Activated naive CD4-positive, alpha-beta T cell treated with anti-CD3 and anti-CD28 coated beads, Interleukin-2, amount 50 U/mL, for 24 hours (primary cell): ENCODE measurements around the gene HOXD9.

Source experiments
- H3K27ac Mint-ChIP-seq: one replicate; pipeline ENCODE4 v1.8.0; 2021; ENCODE audit warnings: mild to moderate bottlenecking, mixed read lengths
- H3K27me3 Mint-ChIP-seq: one replicate; pipeline ENCODE4 v1.8.0; 2021; ENCODE audit warnings: mixed read lengths
- H3K36me3 Mint-ChIP-seq: one replicate; pipeline ENCODE4 v1.8.0; 2021; ENCODE audit warnings: mixed read lengths
- H3K4me1 Mint-ChIP-seq: one replicate; pipeline ENCODE4 v1.8.0; 2021; ENCODE audit warnings: mixed read lengths
- H3K4me3 Mint-ChIP-seq: one replicate; pipeline ENCODE4 v1.8.0; 2021; ENCODE audit warnings: mild to moderate bottlenecking, mixed read lengths
- H3K9me3 Mint-ChIP-seq: one replicate; pipeline ENCODE4 v1.8.0; 2021; ENCODE audit warnings: mixed read lengths

HOXD9 gene

DNA sequence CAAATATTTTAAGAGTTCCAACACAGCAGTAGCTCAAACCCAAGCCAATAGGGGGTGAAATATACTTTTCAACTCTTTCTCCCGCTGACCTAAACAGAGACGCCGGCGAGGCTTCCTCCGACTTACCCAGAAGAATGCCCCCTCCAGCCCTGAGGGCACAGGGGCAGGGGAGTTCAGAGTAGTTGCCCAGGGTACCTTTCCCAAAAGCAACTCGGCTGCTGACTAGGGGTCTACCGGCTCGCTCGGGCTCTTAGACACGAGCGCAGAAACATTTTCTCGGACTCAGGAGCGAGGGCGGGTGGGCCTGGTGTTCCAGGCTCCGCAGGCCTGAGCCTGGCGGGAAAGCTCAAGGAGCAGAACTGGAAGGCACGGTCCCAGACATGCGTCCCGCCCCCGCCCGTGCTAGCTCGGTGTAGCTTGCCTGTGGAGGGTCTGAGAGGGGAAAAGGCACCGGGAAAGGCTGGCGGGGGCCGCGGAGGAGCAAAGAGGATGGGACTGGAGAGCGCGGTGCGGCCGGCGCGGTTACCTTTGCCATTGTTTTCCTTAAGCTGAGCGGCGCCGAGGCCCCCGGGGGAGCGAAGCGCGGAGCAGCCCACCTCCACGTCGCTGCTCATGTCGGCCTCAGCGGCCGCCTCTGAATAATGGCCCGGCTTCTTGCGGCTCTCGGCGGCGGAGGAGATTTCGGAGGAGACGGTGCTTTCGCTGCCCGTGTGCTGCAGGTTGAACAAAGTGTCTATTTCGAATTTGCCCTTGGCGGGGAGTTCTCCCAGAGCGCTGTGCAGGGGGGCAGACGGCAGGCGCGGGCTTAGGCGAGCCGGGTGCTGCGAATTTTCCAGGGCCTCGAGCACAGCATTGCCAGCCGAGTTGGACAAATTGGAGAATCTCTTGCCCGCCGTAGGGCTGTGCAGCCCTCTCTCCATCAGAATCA, 39.4 kb upstream of the HOXD9 start:
- H3K27ac Mint-ChIP-seq, result peak overlapping the region; percentile 89
- peaks cover 26% of the 10 kb centered on the region for H3K36me3 Mint-ChIP-seq

GRCh38 chr2:176083796-176084261, 38.7 kb upstream of the HOXD9 start, which contains the start of gene EVX2:
Gene EVX2 (minus strand): TSS chr2:176083962. CDS start chr2:176083776, 186 bp downstream.
- peak within 1 kb of the TSS; percentile 89 for H3K27ac Mint-ChIP-seq
- H3K36me3 Mint-ChIP-seq, result peaks cover 21% of the 10 kb centered on the region
- H3K4me1 Mint-ChIP-seq, result peaks cover 6% of the 10 kb centered on the region
- H3K9me3 Mint-ChIP-seq, result peaks cover 11% of the 10 kb centered on the region
- H3K4me3 Mint-ChIP-seq, result no peak within 1 kb of the TSS
- peaks cover 63% of the 10 kb centered on the region for H3K27me3 Mint-ChIP-seq

More for the DNA sequence above, 39.4 kb upstream of the HOXD9 start:
- Mint-ChIP-seq H3K4me3 (no peak overlapping the region), H3K4me1 (peaks cover 6% of the 10 kb centered on the region), H3K9me3 (peaks cover 16% of the 10 kb centered on the region), H3K27me3 (peaks cover 66% of the 10 kb centered on the region)

DNA sequence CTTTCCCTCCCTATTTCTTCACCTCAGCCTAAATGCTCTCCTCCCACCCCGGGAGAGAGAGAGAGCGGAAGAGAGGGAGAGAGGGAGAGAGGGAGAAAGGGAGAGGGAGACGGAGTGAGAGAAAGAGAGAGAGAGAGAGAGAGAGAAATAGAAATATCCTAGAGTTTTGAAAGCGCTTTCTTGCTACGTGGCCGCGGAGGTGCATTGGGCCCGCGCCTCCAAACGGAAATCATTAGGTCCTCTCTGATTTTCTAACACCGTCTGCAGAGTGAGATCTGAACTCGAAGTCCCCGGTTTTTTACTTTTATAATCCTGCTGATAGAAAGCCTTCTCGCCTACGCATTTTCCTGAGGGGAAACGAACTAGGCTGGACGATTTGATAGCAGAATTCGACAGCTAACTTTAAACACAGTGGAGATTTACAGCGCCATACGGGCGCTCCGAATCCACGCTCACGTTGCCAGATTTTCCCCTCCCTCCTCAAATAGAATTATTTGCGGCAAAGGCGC, 37.9 kb upstream of the HOXD9 start:
- peaks cover 60% of the 10 kb centered on the region for H3K27me3 Mint-ChIP-seq
- H3K4me1 Mint-ChIP-seq, result no peaks in the 10 kb centered on the region
- peak overlapping the region; percentile 62 for H3K27ac Mint-ChIP-seq
- H3K4me3 Mint-ChIP-seq, result no peak overlapping the region
- H3K9me3 Mint-ChIP-seq, result peaks cover 11% of the 10 kb centered on the region
- peaks cover 14% of the 10 kb centered on the region for H3K36me3 Mint-ChIP-seq

GRCh38 chr2:176085120-176085788, 37.3 kb upstream of the HOXD9 start:
- peaks cover 14% of the 10 kb centered on the region for H3K36me3 Mint-ChIP-seq
- no peak overlapping the region for H3K4me3 Mint-ChIP-seq
- H3K27me3 Mint-ChIP-seq, result peaks cover 63% of the 10 kb centered on the region
- H3K27ac Mint-ChIP-seq, result no peak overlapping the region
- peaks cover 11% of the 10 kb centered on the region for H3K9me3 Mint-ChIP-seq
- no peaks in the 10 kb centered on the region for H3K4me1 Mint-ChIP-seq

DNA sequence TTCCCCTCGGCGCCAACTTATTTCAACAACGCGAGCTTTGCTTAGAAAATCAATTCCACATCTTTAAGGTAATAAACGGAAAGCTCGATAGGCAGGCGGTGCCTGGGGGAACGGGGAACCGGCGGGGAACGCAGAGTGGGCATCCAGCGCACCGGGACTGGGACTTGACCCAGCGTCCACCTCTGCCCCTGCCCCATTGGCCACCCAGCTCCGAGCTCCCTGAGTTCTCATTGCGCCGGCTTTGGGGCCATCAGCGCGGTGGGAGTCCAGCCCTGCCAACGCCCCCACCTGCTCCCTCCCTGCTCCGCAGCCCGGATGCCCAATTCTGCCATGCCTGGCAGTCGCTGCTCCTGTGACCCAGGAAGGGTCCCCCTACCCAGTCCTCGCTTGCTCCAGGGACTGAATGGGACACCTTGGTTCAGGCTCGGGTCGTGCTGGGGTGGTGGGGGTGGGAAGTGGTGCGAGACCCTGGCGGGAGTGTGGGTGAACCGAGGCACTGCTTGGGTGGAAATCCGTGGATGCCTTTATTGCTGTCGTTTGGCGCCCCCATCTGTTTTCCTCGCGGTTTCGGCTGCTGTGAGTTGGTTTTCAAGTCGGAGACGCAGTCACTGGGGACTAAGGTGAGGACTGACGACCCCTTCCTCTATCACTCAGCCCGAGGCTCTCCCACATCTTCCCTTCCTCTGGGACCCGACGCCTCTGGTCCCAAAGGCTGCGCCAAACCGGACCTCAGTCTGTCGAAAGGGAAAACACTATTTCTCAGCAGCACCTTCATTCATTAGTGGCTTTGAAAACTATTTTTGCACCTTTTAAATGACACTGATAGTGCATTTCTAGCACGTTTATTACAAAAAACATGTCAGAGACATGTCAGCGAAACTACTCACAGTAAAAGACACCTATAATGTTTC, 36.4 kb upstream of the HOXD9 start:
- peaks cover 16% of the 10 kb centered on the region for H3K36me3 Mint-ChIP-seq
- H3K27me3 Mint-ChIP-seq, result peaks cover 68% of the 10 kb centered on the region
- H3K27ac Mint-ChIP-seq, result peak overlapping the region; percentile 46
- peaks cover 11% of the 10 kb centered on the region for H3K9me3 Mint-ChIP-seq
- no peaks in the 10 kb centered on the region for H3K4me1 Mint-ChIP-seq
- no peak overlapping the region for H3K4me3 Mint-ChIP-seq

- peak overlapping the region; percentile 55 for H3K27ac Mint-ChIP-seq
- H3K27me3 Mint-ChIP-seq, result peaks cover 73% of the 10 kb centered on the region
- H3K4me1 Mint-ChIP-seq, result peaks cover 9% of the 10 kb centered on the region
- H3K36me3 Mint-ChIP-seq, result peaks cover 15% of the 10 kb centered on the region
- H3K9me3 Mint-ChIP-seq, result peaks cover 11% of the 10 kb centered on the region
- H3K4me3 Mint-ChIP-seq, result no peak overlapping the region
Observed at GRCh38 chr2:176087330-176088047, 35.0 kb upstream of the HOXD9 start.

DNA sequence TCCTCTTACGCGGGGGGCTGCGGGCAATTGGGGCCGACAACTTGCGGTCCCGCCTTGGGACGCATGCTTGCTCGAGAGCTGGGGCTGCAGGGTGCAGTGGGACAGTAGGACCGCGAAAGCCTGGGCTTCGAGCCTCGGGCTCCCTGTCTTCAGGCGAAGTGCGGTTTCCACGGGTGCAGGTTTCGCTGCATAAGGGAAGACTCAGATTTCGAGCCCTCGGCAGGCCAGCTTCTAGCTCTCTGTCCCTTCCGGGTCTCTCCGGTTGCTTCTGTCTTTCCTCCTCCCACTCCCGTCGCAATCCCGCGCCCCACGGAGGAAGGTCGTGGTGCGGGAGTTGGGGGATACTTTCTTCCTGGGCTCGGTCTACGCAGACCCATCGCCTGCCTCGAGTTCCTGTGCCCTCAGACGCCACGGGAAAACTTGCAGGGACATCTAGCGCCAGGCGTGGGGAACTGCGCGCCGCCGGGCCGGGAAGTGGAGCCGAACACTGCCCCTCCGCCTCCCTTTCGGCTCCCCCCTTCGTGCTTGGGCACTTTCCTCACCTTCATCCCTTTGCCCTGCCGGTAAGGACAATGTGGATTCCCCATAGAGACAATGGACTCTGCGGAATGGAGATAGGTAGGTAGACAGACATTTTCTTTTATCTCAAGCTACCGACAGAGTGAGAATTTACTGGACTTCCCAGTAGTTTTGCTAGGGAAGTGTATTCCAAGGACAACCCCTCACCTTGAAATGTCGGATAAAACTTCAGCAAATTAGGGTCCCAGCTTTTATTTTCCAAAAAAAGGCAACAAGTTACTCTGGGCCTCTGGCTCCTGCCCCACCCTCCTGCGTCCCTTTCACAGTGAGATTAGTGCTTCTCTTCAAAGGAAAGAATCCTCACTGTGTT, 34.2 kb upstream of the HOXD9 start:
- H3K9me3 Mint-ChIP-seq, result peaks cover 11% of the 10 kb centered on the region
- peaks cover 69% of the 10 kb centered on the region for H3K27me3 Mint-ChIP-seq
- H3K36me3 Mint-ChIP-seq, result peaks cover 10% of the 10 kb centered on the region
- peaks cover 11% of the 10 kb centered on the region for H3K4me1 Mint-ChIP-seq
- no peak overlapping the region for H3K4me3 Mint-ChIP-seq
- no peak overlapping the region for H3K27ac Mint-ChIP-seq

- H3K4me3 Mint-ChIP-seq, result no peak overlapping the region
- H3K27ac Mint-ChIP-seq, result no peak overlapping the region
- peaks cover 18% of the 10 kb centered on the region for H3K4me1 Mint-ChIP-seq
- peaks cover 8% of the 10 kb centered on the region for H3K36me3 Mint-ChIP-seq
- peaks cover 71% of the 10 kb centered on the region for H3K27me3 Mint-ChIP-seq
- H3K9me3 Mint-ChIP-seq, result peaks cover 9% of the 10 kb centered on the region
Observed at GRCh38 chr2:176088937-176089842, 33.3 kb upstream of the HOXD9 start.

DNA sequence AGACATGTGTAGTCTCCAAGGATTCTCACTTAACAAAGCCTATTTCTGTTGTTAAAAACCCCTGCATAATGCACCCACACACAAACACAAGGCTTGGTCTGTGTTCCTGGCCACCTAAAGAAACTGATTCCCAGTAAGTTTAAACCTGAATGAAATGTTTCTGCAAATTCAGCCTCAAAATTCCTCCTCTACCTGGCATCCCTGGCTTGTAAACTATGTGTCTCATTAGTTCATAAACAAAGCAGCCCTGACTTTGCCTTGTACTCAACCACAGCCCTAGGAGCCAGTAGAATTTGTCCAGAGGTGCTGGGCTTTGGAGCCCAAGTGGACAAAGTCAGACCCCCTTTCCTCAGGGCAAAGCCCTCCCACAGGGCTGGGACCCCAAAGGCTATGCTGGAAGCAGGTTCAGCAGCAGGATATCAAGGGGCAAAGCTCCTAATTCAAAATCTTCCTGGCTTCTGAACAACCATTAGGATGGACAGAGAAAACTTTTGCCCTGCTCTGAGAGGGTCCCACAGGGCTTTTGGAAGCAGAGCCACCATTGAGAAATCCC, 32.6 kb upstream of the HOXD9 start:
- Mint-ChIP-seq H3K9me3 (peaks cover 9% of the 10 kb centered on the region), H3K4me1 (peaks cover 18% of the 10 kb centered on the region), H3K4me3 (no peak overlapping the region), H3K36me3 (peaks cover 6% of the 10 kb centered on the region), H3K27ac (no peak overlapping the region), H3K27me3 (peaks cover 70% of the 10 kb centered on the region)

DNA sequence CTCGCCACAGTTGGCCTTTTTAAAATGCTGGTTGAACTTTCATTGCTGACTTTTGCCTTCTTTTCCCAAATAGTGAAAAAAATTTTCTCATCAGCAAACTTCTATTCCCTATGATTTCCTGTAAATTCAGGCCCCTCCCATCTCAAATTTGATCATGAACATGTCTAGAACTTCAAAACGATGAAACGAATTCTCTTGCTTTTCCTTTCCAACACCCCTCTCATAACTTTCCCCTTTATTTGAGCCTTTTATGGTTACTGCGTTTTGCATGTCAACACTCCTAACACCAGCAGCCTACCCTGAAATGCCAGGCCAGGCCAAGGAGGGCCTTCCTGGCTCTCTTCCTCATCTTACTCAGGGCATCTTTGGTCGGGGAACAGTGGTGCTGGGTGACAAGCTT, 31.7 kb upstream of the HOXD9 start:
- H3K9me3 Mint-ChIP-seq, result peaks cover 9% of the 10 kb centered on the region
- peak overlapping the region; percentile 30 for H3K27ac Mint-ChIP-seq
- no peak overlapping the region for H3K4me3 Mint-ChIP-seq
- peaks cover 18% of the 10 kb centered on the region for H3K4me1 Mint-ChIP-seq
- H3K36me3 Mint-ChIP-seq, result peaks cover 6% of the 10 kb centered on the region
- H3K27me3 Mint-ChIP-seq, result peaks cover 72% of the 10 kb centered on the region

- peaks cover 9% of the 10 kb centered on the region for H3K9me3 Mint-ChIP-seq
- peak overlapping the region; percentile 64 for H3K4me3 Mint-ChIP-seq
- H3K4me1 Mint-ChIP-seq, result peaks cover 22% of the 10 kb centered on the region
- peak overlapping the region; percentile 74 for H3K27ac Mint-ChIP-seq
- peaks cover 3% of the 10 kb centered on the region for H3K36me3 Mint-ChIP-seq
- H3K27me3 Mint-ChIP-seq, result peaks cover 71% of the 10 kb centered on the region
Observed at GRCh38 chr2:176091329-176092258, 30.9 kb upstream of the HOXD9 start.
